ENCODE results near the gene PXN. TPM values are rescaled to one million over a fixed set of nuclear protein-coding genes. Genes with fewer than 3 reads are reported as not detected.

The PXN gene
- total and polyA plus RNA-seq, 2 experiments from 2014 or later = 38.4 to 76.0 TPM

DNA sequence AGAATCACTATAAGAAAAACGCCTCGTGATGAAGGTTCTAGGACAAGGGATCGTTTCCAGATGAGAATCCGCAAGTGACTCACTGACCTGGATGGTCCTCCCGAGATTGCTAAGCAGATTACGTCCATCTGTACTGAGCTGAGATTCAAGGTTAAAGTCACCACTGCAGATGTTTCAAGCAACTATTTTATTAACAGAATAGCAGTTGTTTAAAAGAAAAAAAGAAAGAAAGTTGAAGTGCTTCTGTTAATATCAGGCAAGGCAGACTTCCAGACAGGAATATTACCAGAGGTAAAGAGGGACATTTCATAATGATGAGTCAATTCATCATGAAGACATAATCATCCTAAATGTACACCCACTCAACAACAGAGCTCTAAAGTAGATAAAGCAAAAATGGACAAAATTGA lies 17.9 kb downstream of the PXN start:
- Mint-ChIP-seq H3K36me3 (ENCODE audit: low read depth) (no peaks in the 10 kb centered on the region; the same call in 2 of the 3 replicates), H3K4me3 (no peak overlapping the region), H3K27me3 (ENCODE audit: insufficient read depth, low read depth, poor library complexity) (no peaks in the 10 kb centered on the region), H3K4me1 (peaks cover 38% of the 10 kb centered on the region), H3K9me3 (no peaks in the 10 kb centered on the region), H3K27ac (no peak overlapping the region)
- Histone ChIP-seq H3F3A (replicated peaks; ENCODE audit: low read depth) (0 out of 2 replicates have a peak, but pooled peaks cover 3% of the 10 kb centered on the region), H3K4me2 (no peak overlapping the region), H3K27ac (ENCODE audit: low read depth) (no peak overlapping the region; the same call in 1 of the 2 replicates), H3K4me3 (no peak overlapping the region), H3K79me2 (replicated peaks; ENCODE audit: insufficient read depth) (peaks cover 99% of the 10 kb centered on the region), H2AFZ (no peak overlapping the region), H3K4me1 (ENCODE audit: insufficient read depth) (peaks cover 15% of the 10 kb centered on the region), H3K27me3 (ENCODE audit: insufficient read depth) (no peaks in the 10 kb centered on the region), H3K36me3 (ENCODE audit: insufficient read depth) (no peaks in the 10 kb centered on the region), H3K9me2 (ENCODE audit: insufficient read depth) (no peaks in the 10 kb centered on the region), H4K20me1 (replicated peaks; ENCODE audit: insufficient read depth) (peaks cover 15% of the 10 kb centered on the region; the same call in 1 of the 2 replicates)
- ATAC-seq (no peak), DNase-seq (ENCODE audit: low spot score) (no peak)
- no peak for TF ChIP-seq CREB1 (CRISPR knock-in tag; IDR thresholded peaks at IDR 0.05; ENCODE audit: low read depth)
- TF ChIP-seq, protein P1, sequence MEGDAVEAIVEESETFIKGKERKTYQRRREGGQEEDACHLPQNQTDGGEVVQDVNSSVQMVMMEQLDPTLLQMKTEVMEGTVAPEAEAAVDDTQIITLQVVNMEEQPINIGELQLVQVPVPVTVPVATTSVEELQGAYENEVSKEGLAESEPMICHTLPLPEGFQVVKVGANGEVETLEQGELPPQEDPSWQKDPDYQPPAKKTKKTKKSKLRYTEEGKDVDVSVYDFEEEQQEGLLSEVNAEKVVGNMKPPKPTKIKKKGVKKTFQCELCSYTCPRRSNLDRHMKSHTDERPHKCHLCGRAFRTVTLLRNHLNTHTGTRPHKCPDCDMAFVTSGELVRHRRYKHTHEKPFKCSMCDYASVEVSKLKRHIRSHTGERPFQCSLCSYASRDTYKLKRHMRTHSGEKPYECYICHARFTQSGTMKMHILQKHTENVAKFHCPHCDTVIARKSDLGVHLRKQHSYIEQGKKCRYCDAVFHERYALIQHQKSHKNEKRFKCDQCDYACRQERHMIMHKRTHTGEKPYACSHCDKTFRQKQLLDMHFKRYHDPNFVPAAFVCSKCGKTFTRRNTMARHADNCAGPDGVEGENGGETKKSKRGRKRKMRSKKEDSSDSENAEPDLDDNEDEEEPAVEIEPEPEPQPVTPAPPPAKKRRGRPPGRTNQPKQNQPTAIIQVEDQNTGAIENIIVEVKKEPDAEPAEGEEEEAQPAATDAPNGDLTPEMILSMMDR (conservative IDR thresholded peaks at IDR 0.05; ENCODE audit: low read depth in 2 of 2) = no peak
- no peak for TF ChIP-seq EZH2phosphoT487 (IDR thresholded peaks at IDR 0.05; ENCODE audit: unreplicated experiment)
- TF ChIP-seq STAT1 (IDR thresholded peaks at IDR 0.05; ENCODE audit: unreplicated experiment) = no peak
- no peak for TF ChIP-seq NANOG (IDR thresholded peaks at IDR 0.05; ENCODE audit: borderline replicate concordance)
- TF ChIP-seq, protein P2, sequence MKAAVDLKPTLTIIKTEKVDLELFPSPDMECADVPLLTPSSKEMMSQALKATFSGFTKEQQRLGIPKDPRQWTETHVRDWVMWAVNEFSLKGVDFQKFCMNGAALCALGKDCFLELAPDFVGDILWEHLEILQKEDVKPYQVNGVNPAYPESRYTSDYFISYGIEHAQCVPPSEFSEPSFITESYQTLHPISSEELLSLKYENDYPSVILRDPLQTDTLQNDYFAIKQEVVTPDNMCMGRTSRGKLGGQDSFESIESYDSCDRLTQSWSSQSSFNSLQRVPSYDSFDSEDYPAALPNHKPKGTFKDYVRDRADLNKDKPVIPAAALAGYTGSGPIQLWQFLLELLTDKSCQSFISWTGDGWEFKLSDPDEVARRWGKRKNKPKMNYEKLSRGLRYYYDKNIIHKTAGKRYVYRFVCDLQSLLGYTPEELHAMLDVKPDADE (IDR thresholded peaks at IDR 0.05) = no peak
- no peak for TF ChIP-seq ZNF331 (CRISPR knock-in tag; IDR thresholded peaks at IDR 0.05; ENCODE audit: low read depth)
- TF ChIP-seq JUNB (IDR thresholded peaks at IDR 0.05; ENCODE audit: unreplicated experiment) = no peak
- TF ChIP-seq POLR2AphosphoS5 (IDR thresholded peaks at IDR 0.05; ENCODE audit: low read depth) = no peak
- TF ChIP-seq EZH2 (IDR thresholded peaks at IDR 0.05; ENCODE audit: low read depth, unreplicated experiment) = no peak
- no peak for TF ChIP-seq ZNF114 (CRISPR knock-in tag; IDR thresholded peaks at IDR 0.05)

DNA sequence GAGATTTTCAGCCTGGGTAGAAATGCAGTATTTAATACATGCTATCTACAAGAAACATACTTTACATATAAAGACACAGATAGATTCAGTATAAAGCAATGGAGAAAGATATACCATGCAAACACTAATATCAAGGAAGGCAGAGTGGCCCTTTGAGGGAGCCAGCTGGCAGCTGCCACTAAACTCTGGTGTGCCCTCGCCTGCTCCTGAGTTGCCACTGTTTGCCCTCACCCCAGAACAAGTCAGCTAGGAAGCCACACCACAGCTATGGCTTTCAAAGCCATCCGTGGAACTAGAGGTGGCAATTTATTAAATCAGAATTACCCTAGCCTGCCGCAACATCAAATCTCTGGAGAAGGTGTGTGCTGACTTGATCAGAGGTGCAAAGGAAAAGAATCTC lies 18.3 kb downstream of the PXN start:
- no peaks in the 10 kb centered on the region for H3K36me3 ChIP-seq (ENCODE audit: insufficient read depth)
- no peak overlapping the region for H3K27ac Mint-ChIP-seq
- H3K27me3 Mint-ChIP-seq (ENCODE audit: insufficient read depth, low read depth, poor library complexity) = peaks cover 3% of the 10 kb centered on the region
- H4K20me1 ChIP-seq (replicated peaks; ENCODE audit: insufficient read depth) = peaks cover 15% of the 10 kb centered on the region; the same call in 1 of the 2 replicates
- H3K27me3 ChIP-seq (ENCODE audit: insufficient read depth) = no peaks in the 10 kb centered on the region
- H3F3A ChIP-seq (replicated peaks; ENCODE audit: low read depth) = 0 out of 2 replicates have a peak, but pooled peaks cover 3% of the 10 kb centered on the region
- no peak overlapping the region for H3K4me3 ChIP-seq
- no peak overlapping the region for H3K4me3 Mint-ChIP-seq
- no peak overlapping the region for H3K27ac ChIP-seq (ENCODE audit: low read depth)
- no peaks in the 10 kb centered on the region for H3K9me3 Mint-ChIP-seq
- H3K4me2 ChIP-seq = no peak overlapping the region
- no peaks in the 10 kb centered on the region; the same call in 2 of the 3 replicates for H3K36me3 Mint-ChIP-seq (ENCODE audit: low read depth)
- no peaks in the 10 kb centered on the region for H3K9me2 ChIP-seq (ENCODE audit: insufficient read depth)
- H3K4me1 Mint-ChIP-seq = peaks cover 41% of the 10 kb centered on the region
- peaks cover 99% of the 10 kb centered on the region for H3K79me2 ChIP-seq (replicated peaks; ENCODE audit: insufficient read depth)
- no peak overlapping the region for H2AFZ ChIP-seq
- no peak for ATAC-seq
- peaks cover 18% of the 10 kb centered on the region for H3K4me1 ChIP-seq (ENCODE audit: insufficient read depth)
- no peak for DNase-seq (ENCODE audit: low spot score)
- TF ChIP-seq EZH2phosphoT487 (IDR thresholded peaks at IDR 0.05; ENCODE audit: unreplicated experiment) = no peak
- TF ChIP-seq, protein P3, sequence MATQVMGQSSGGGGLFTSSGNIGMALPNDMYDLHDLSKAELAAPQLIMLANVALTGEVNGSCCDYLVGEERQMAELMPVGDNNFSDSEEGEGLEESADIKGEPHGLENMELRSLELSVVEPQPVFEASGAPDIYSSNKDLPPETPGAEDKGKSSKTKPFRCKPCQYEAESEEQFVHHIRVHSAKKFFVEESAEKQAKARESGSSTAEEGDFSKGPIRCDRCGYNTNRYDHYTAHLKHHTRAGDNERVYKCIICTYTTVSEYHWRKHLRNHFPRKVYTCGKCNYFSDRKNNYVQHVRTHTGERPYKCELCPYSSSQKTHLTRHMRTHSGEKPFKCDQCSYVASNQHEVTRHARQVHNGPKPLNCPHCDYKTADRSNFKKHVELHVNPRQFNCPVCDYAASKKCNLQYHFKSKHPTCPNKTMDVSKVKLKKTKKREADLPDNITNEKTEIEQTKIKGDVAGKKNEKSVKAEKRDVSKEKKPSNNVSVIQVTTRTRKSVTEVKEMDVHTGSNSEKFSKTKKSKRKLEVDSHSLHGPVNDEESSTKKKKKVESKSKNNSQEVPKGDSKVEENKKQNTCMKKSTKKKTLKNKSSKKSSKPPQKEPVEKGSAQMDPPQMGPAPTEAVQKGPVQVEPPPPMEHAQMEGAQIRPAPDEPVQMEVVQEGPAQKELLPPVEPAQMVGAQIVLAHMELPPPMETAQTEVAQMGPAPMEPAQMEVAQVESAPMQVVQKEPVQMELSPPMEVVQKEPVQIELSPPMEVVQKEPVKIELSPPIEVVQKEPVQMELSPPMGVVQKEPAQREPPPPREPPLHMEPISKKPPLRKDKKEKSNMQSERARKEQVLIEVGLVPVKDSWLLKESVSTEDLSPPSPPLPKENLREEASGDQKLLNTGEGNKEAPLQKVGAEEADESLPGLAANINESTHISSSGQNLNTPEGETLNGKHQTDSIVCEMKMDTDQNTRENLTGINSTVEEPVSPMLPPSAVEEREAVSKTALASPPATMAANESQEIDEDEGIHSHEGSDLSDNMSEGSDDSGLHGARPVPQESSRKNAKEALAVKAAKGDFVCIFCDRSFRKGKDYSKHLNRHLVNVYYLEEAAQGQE (IDR thresholded peaks at IDR 0.05; ENCODE audit: unreplicated experiment) = no peak
- TF ChIP-seq EZH2 (IDR thresholded peaks at IDR 0.05; ENCODE audit: low read depth, unreplicated experiment) = no peak
- TF ChIP-seq JUNB (IDR thresholded peaks at IDR 0.05; ENCODE audit: unreplicated experiment) = no peak
- TF ChIP-seq NANOG (IDR thresholded peaks at IDR 0.05; ENCODE audit: borderline replicate concordance) = no peak
- TF ChIP-seq, protein P1 (conservative IDR thresholded peaks at IDR 0.05; ENCODE audit: low read depth in 2 of 2) = no peak
- TF ChIP-seq CREB1 (CRISPR knock-in tag; IDR thresholded peaks at IDR 0.05; ENCODE audit: low read depth) = no peak
- TF ChIP-seq POLR2AphosphoS5 (IDR thresholded peaks at IDR 0.05; ENCODE audit: low read depth) = no peak

Measured in GM23338 (cell line).